CD4-positive, alpha-beta T cell (primary cell): Measurements from ENCODE around the gene ROPN1L. TPM values are rescaled to one million over a fixed set of nuclear protein-coding genes. Genes with fewer than 3 reads are reported as not detected.

Experiments used
- ATAC-seq: fragments of 200-7000 bp; cut with Tn5 transposase; one replicate; pipeline ENCODE4 v1.10.0; 2022; ENCODE audit warnings: mild to moderate bottlenecking; ENCODE audit not compliant: poor library complexity
- CTCF ChIA-PET: fragments of 350-600 bp; sonication (Branson Sonifier 250); formaldehyde crosslinking; loops from one replicate; lab custom pipeline; 2021; ENCODE audit warnings: antibody characterized with exemption, inconsistent platforms; lab: Charles Lee
- POLR2A ChIA-PET: fragments of 350-600 bp; sonication (Branson Sonifier 250); formaldehyde crosslinking; loops from one replicate; lab custom pipeline; 2021; ENCODE audit warnings: antibody characterized with exemption, inconsistent platforms; lab: Charles Lee
- DNase-seq, 14 experiments: peaks; one replicate each; pipeline ENCODE4 v3.0.0-alpha.2; 2013 to 2020; ENCODE audit warnings: mixed read lengths in 2 of 14
- H3K27ac ChIP-seq, 2 donors: one replicate each; pipeline versions ENCODE4 v1.5.1 to v1.7.0; 2013; ENCODE audit warnings: low read length in 2 of 2, low read depth in 1 of 2, mild to moderate bottlenecking in 1 of 2
- H3K27me3 ChIP-seq, 2 experiments: 1 replicate in 1 of 2; 2 replicates in 1 of 2; pipeline versions ENCODE4 v1.6.1 to v1.7.0; 2013; ENCODE audit warnings: low read length in 2 of 2, control low read depth in 1 of 2, mild to moderate bottlenecking in 1 of 2, moderate library complexity in 1 of 2; ENCODE audit not compliant: insufficient read depth in 2 of 2, control insufficient read depth in 1 of 2
- H3K36me3 ChIP-seq: one replicate; pipeline ENCODE4 v1.6.1; 2013; ENCODE audit warnings: low read length, control low read depth; ENCODE audit not compliant: insufficient read depth
- H3K4me1 ChIP-seq: one replicate; pipeline ENCODE4 v1.6.1; 2013; ENCODE audit warnings: low read length, control low read depth; ENCODE audit not compliant: insufficient read depth
- H3K4me3 ChIP-seq: one replicate; pipeline ENCODE4 v1.5.1; 2013; ENCODE audit warnings: mild to moderate bottlenecking, low read length, moderate library complexity
- H3K9me3 ChIP-seq, 2 experiments: 1 replicate in 1 of 2; 2 replicates in 1 of 2; pipeline versions ENCODE4 v1.6.1 to v1.7.0; 2013; ENCODE audit warnings: low read length in 2 of 2, mild to moderate bottlenecking in 2 of 2, control low read depth in 1 of 2, moderate library complexity in 1 of 2; ENCODE audit not compliant: control insufficient read depth in 1 of 2, insufficient read depth in 1 of 2
- H3K27ac Mint-ChIP-seq: one replicate; pipeline ENCODE4 v1.8.0; 2020; ENCODE audit warnings: mixed read lengths
- H3K27me3 Mint-ChIP-seq: one replicate; pipeline ENCODE4 v1.8.0; 2021; ENCODE audit warnings: mixed read lengths
- H3K36me3 Mint-ChIP-seq: one replicate; pipeline ENCODE4 v1.8.0; 2021; ENCODE audit warnings: low read depth, mixed read lengths
- H3K4me1 Mint-ChIP-seq: one replicate; pipeline ENCODE4 v1.8.0; 2021; ENCODE audit warnings: low read depth, mixed read lengths
- H3K4me3 Mint-ChIP-seq: one replicate; pipeline ENCODE4 v1.8.0; 2020; ENCODE audit warnings: mild to moderate bottlenecking, mixed read lengths
- H3K9me3 Mint-ChIP-seq: one replicate; pipeline ENCODE4 v1.8.0; 2020; ENCODE audit warnings: mixed read lengths
- intact Hi-C, 2 experiments: fragments of 100-400 bp; cut with DNase I in 1 of 2; cut with micrococcal nuclease in 1 of 2; formaldehyde crosslinking; loops; one replicate each; pipeline versions ENCODE4 v1.15.1 to v1.9.0; 2023 to 2025; cut with DNase I, micrococcal nuclease
- total RNA-seq, 174 experiments: library from RNA in 2 of 174; stranded (reverse) in 2 of 174; gene quantifications; one replicate each; pipeline ENCODE4 v1.2.3 and lab custom pipeline; 2021 to 2026
- TF ChIP-seq, protein P1 (sequence below): fragments of 200-600 bp; IDR thresholded peaks from one replicate; pipeline ENCODE4 v1.8.0; 2022; ENCODE audit warnings: antibody characterized with exemption, mild to moderate bottlenecking

The ROPN1L gene
- total RNA-seq, 2 experiments from 2014 or later: 0.42 to 0.58 TPM

DNA sequence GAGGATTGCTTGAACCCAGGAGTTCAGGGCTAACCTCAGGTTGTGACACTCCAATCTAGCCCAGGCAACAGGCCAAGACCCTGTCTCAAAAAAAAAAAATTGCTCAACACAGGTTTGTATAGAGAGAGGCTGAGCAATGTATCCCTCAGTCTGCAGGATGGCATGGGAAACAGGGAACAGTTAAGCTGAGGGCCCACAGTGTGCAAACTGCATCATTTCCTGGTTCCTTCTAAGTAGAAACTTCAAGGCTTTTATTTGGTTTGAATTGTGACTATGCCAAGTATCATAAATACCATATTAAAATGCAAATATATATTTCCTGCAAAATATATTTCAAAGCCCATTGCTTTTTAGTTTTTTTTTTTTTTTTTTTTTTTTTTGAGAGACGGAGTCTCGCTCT is 13.7 kb upstream of the ROPN1L start:
- POLR2A ChIA-PET: interaction anchor here (0.7 kb wide), 1 partner anchor 209 kb away, joined by 4 read pairs; no protein-coding TSS in a partner anchor
- CTCF ChIA-PET: no interaction called here
- Histone ChIP-seq H3K9me3 (no peaks in the 10 kb centered on the region), H3K27ac (no peak overlapping the region), H3K4me1 (no peaks in the 10 kb centered on the region), H3K27me3 (no peaks in the 10 kb centered on the region), H3K4me3 (no peak overlapping the region), H3K36me3 (peaks cover 75% of the 10 kb centered on the region)
- Mint-ChIP-seq H3K9me3 (no peaks in the 10 kb centered on the region), H3K4me3 (no peak overlapping the region), H3K4me1 (peaks cover 10% of the 10 kb centered on the region), H3K36me3 (peaks cover 93% of the 10 kb centered on the region), H3K27ac (no peak overlapping the region), H3K27me3 (no peaks in the 10 kb centered on the region)
- DNase-seq (no peak), ATAC-seq (no peak)
- intact Hi-C loops: no loop called here
- TF ChIP-seq, protein P1, sequence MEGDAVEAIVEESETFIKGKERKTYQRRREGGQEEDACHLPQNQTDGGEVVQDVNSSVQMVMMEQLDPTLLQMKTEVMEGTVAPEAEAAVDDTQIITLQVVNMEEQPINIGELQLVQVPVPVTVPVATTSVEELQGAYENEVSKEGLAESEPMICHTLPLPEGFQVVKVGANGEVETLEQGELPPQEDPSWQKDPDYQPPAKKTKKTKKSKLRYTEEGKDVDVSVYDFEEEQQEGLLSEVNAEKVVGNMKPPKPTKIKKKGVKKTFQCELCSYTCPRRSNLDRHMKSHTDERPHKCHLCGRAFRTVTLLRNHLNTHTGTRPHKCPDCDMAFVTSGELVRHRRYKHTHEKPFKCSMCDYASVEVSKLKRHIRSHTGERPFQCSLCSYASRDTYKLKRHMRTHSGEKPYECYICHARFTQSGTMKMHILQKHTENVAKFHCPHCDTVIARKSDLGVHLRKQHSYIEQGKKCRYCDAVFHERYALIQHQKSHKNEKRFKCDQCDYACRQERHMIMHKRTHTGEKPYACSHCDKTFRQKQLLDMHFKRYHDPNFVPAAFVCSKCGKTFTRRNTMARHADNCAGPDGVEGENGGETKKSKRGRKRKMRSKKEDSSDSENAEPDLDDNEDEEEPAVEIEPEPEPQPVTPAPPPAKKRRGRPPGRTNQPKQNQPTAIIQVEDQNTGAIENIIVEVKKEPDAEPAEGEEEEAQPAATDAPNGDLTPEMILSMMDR: no peak

DNA sequence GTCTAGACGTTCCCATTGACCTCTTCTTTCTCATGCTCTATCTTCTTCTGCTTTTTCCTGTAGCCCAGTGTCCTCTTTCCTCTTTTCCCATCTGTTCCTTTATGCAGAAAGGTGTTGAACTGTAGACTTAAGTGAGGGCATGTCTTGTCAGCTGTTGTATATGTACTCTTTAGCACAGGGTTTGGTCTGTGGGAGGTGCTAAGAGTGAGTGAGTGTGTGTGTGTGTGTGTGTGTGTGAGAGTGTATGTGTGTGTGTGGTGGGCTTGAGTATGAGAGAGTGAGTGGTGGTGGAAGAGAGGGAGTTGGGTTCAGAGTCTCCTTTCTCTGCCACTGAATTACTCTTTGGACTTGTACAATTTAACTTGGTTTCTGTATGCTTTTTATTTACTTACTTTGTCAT is 10.3 kb upstream of the ROPN1L start:
- Histone ChIP-seq H3K27ac (no peak overlapping the region), H3K4me1 (no peaks in the 10 kb centered on the region), H3K4me3 (no peak overlapping the region), H3K27me3 (no peaks in the 10 kb centered on the region), H3K9me3 (no peaks in the 10 kb centered on the region), H3K36me3 (peaks cover 69% of the 10 kb centered on the region)
- Mint-ChIP-seq H3K4me3 (no peak overlapping the region), H3K36me3 (peaks cover 85% of the 10 kb centered on the region), H3K27ac (no peak overlapping the region), H3K27me3 (no peaks in the 10 kb centered on the region), H3K4me1 (peaks cover 5% of the 10 kb centered on the region), H3K9me3 (no peaks in the 10 kb centered on the region)
- CTCF ChIA-PET: no interaction called here
- TF ChIP-seq, protein P1: no peak
- DNase-seq (no peak), ATAC-seq (no peak)
- POLR2A ChIA-PET: no interaction called here
- intact Hi-C loops: no loop called here

DNA sequence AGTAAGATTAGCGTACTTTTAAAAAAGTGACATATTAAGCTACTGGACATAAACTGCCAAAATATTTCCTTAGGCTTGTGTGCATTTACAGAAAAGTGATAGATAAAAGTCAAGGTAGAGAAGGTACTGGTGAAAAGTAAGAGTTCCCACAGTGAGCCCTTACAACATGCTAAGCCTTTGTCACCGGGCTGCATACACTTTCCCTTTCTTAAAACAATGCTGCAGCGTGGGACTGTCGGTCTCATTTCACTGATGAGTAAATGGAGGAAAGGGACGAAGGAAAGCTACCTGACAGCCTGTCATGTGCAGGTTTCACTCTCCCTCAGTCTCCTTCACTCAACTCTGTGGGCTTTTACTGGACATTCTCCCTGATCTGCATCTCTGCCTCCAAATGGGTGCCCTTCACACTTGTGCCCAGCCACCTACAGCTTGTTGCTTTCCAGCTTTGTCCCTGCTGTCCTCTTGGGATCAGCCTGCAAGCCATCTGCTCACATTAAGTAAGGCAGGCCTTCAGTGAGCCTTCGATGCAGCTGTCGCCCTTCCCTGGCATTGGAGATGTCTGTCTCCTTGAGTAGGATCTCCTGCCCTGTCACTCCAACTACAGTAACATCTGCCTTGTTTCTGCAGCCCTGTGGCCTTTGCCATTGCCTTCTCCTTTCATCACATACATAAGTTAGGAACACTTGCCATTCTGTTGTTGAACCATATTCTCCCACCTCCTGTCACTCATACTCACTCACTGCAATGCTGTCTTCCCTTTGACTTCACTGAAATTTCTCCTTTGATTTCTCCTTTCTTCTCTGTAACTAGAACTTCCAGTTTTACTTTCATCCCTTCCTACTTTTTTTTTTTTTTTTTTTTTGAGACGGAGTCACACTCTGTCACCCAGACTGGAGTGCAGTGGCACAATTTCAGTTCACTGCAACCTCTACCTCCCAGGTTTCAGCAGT is 9.3 kb upstream of the ROPN1L start:
- peak overlapping the region; percentile 7 for H3K27ac Mint-ChIP-seq
- no peaks in the 10 kb centered on the region for H3K9me3 Mint-ChIP-seq
- Histone ChIP-seq H3K4me3 (no peak overlapping the region), H3K27me3 (no peaks in the 10 kb centered on the region), H3K27ac (no peak overlapping the region), H3K4me1 (no peaks in the 10 kb centered on the region), H3K36me3 (peaks cover 59% of the 10 kb centered on the region), H3K9me3 (no peaks in the 10 kb centered on the region)
- H3K36me3 Mint-ChIP-seq: peaks cover 79% of the 10 kb centered on the region
- ChIA-PET POLR2A (no interaction called here), CTCF (no interaction called here)
- peaks cover 5% of the 10 kb centered on the region for H3K4me1 Mint-ChIP-seq
- DNase-seq (no peak), ATAC-seq (no peak)
- intact Hi-C loops: no loop called here
- TF ChIP-seq, protein P1: no peak
- H3K27me3 Mint-ChIP-seq: no peaks in the 10 kb centered on the region
- H3K4me3 Mint-ChIP-seq: no peak overlapping the region
